Calu3 (cell line): ENCODE data around the gene TMEM181. TPM values are rescaled to one million over a fixed set of nuclear protein-coding genes. Genes with fewer than 3 reads are reported as not detected.

Source experiments
- BruUV-seq: library from RNA; stranded (reverse); fragments of 400-500 nt; replicated peaks from 2 replicates; lab custom pipeline; 2021; lab: Mats Ljungman, UMichigan
- CTCF ChIA-PET: fragments of 300-600 bp; sonication (Branson Sonifier 250); formaldehyde crosslinking; loops from one replicate; lab custom pipeline; 2022; ENCODE audit warnings: antibody characterized with exemption; lab: Charles Lee
- DNase-seq: peaks from one replicate; pipeline ENCODE4 v3.0.0; 2022
- H3K27ac Mint-ChIP-seq: one replicate; pipeline ENCODE4 v1.8.0; 2022; ENCODE audit warnings: mixed read lengths; ENCODE audit not compliant: unreplicated experiment
- H3K27me3 Mint-ChIP-seq: one replicate; pipeline ENCODE4 v1.8.0; 2022; ENCODE audit warnings: mixed read lengths; ENCODE audit not compliant: unreplicated experiment
- H3K36me3 Mint-ChIP-seq: one replicate; pipeline ENCODE4 v1.8.0; 2022; ENCODE audit warnings: mild to moderate bottlenecking, moderate library complexity, mixed read lengths; ENCODE audit not compliant: insufficient read depth, unreplicated experiment
- H3K4me1 Mint-ChIP-seq: one replicate; pipeline ENCODE4 v1.8.0; 2022; ENCODE audit warnings: mild to moderate bottlenecking, low read depth, mixed read lengths; ENCODE audit not compliant: unreplicated experiment
- H3K4me3 Mint-ChIP-seq: one replicate; pipeline ENCODE4 v1.8.0; 2022; ENCODE audit warnings: mild to moderate bottlenecking, low read depth, moderate library complexity, mixed read lengths; ENCODE audit not compliant: unreplicated experiment
- H3K9me3 Mint-ChIP-seq: one replicate; pipeline ENCODE4 v1.8.0; 2022; ENCODE audit warnings: low read depth, mixed read lengths; ENCODE audit not compliant: unreplicated experiment
- CTCF ChIP-seq: fragments of 200-600 bp; IDR thresholded peaks from one replicate; pipeline ENCODE4 v1.8.0; 2022; ENCODE audit warnings: antibody characterized with exemption; ENCODE audit not compliant: unreplicated experiment
- intact Hi-C: fragments of 100-400 bp; cut with micrococcal nuclease; formaldehyde crosslinking; loops from one replicate; pipeline ENCODE4 v1.10.0; 2022; ENCODE audit not compliant: unreplicated experiment
- total RNA-seq: library from RNA; stranded (reverse); gene quantifications from 2 replicates; pipeline ENCODE4 v1.2.3, GENCODE V29; 2022

The TMEM181 gene
- total RNA-seq, 1 experiment from 2014 or later: 48.7 TPM

DNA sequence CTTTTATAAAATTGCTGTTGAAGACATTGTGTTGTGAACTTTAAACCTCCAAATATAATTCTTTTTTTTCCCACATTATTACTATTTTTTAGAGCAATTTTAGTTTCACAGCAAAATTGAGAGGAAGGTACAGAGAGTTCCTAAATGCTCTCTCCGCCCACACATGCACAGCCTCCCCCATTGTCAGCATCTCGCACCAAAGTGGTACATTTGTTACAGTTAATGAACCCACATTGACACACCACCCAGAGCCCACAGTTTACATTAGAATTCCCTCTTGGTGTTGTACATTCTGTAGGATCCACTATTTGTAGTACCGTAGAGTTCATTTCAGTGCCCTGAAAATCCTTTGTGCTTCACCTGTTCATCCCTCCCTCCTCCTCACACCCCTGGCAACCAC lies 33.8 kb downstream of the TMEM181 start:
- TF ChIP-seq CTCF: no peak
- no peaks in the 10 kb centered on the region for H3K27me3 Mint-ChIP-seq
- H3K9me3 Mint-ChIP-seq: no peaks in the 10 kb centered on the region
- no TSS peak for BruUV-seq
- H3K4me3 Mint-ChIP-seq: no peak overlapping the region
- no peak for DNase-seq
- peaks cover 35% of the 10 kb centered on the region for H3K36me3 Mint-ChIP-seq
- H3K4me1 Mint-ChIP-seq: no peaks in the 10 kb centered on the region
- intact Hi-C loops: no loop called here
- CTCF ChIA-PET: interaction anchor here (0.7 kb wide), 1 partner anchor 302 kb away, joined by 9 read pairs; no protein-coding TSS in a partner anchor
- no peak overlapping the region for H3K27ac Mint-ChIP-seq

GRCh38 chr6:158595223-158595622 lies 35.3 kb downstream of the TMEM181 start:
- H3K27me3 Mint-ChIP-seq: no peaks in the 10 kb centered on the region
- H3K36me3 Mint-ChIP-seq: peaks cover 48% of the 10 kb centered on the region
- no peak overlapping the region for H3K27ac Mint-ChIP-seq
- DNase-seq: no peak
- no peak for TF ChIP-seq CTCF
- no TSS peak for BruUV-seq
- CTCF ChIA-PET: interaction anchor here (0.8 kb wide), 1 partner anchor 381 kb away, joined by 3 read pairs; no protein-coding TSS in a partner anchor
- H3K4me1 Mint-ChIP-seq: no peaks in the 10 kb centered on the region
- H3K4me3 Mint-ChIP-seq: no peak overlapping the region
- intact Hi-C loops: no loop called here
- no peaks in the 10 kb centered on the region for H3K9me3 Mint-ChIP-seq

DNA sequence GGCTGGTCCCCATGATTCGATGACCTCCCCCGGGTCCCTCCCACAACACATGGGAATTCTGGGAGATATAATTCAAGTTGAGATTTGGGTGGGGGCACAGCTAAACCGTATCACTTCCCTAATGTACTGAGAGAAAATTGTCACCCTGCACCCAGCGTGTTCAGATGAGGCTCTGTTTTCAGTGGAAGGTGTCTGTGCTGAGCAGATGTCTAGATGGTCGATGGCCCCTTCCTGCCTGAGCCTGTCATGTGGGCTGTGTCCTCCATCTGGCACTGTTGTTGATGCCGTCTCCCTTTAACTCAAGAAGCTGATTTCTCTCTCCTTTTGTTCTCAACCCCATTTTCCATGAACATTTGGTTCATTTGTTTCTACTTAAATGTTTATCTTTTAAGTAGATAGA lies 37.0 kb downstream of the TMEM181 start:
- CTCF ChIA-PET: no interaction called here
- H3K4me3 Mint-ChIP-seq: no peak overlapping the region
- no peak overlapping the region for H3K27ac Mint-ChIP-seq

DNA sequence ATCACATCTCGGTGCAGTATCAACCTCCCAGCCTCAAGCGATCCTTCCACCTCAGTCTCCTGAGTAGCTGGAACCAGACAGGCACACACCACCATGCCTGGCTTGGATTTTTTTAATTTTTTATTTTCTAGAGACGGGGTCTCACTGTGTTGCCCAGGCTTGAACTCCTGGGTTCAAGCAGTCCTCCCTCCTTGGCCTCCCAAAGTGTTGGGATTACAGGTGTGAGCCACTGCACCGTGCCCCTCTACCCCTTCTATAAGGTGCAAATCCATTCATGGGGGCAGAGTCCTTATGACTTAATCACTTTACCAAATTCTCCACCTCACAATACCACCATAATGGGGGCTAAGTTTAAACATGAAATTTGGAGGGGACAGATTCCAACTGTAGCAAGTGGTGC lies 37.7 kb downstream of the TMEM181 start:
- DNase-seq: no peak
- Mint-ChIP-seq H3K27ac (no peak overlapping the region), H3K9me3 (no peaks in the 10 kb centered on the region), H3K36me3 (peaks cover 38% of the 10 kb centered on the region), H3K4me1 (no peaks in the 10 kb centered on the region), H3K4me3 (no peak overlapping the region), H3K27me3 (no peaks in the 10 kb centered on the region)
- CTCF ChIA-PET: no interaction called here
- intact Hi-C loops: no loop called here
- no peak for TF ChIP-seq CTCF
- BruUV-seq: no TSS peak

More for the DNA sequence above, 37.0 kb downstream of the TMEM181 start:
- no peak for TF ChIP-seq CTCF
- Mint-ChIP-seq H3K27me3 (no peaks in the 10 kb centered on the region), H3K4me1 (no peaks in the 10 kb centered on the region), H3K9me3 (no peaks in the 10 kb centered on the region), H3K36me3 (peaks cover 38% of the 10 kb centered on the region)
- no peak for DNase-seq
- intact Hi-C loops: no loop called here
- no TSS peak for BruUV-seq
